Endothelial cell of umbilical vein (primary cell): ENCODE data around the gene PLXDC1. TPM values are rescaled to one million over a fixed set of nuclear protein-coding genes. Genes with fewer than 3 reads are reported as not detected.

Experiments
- BruUV-seq: library from RNA; stranded (reverse); fragments of 400-500 nt; replicated peaks from 2 replicates; lab custom pipeline; 2021; lab: Mats Ljungman, UMichigan
- CTCF ChIA-PET: fragments of 300-600, 350-600 bp; sonication (Branson Sonifier 250); formaldehyde crosslinking; loops from one replicate; lab custom pipeline; 2021; ENCODE audit warnings: antibody characterized with exemption, inconsistent platforms; lab: Charles Lee
- POLR2A ChIA-PET: fragments of 300-600, 350-600 bp; sonication (Branson Sonifier 250); formaldehyde crosslinking; loops from one replicate; lab custom pipeline; 2021; ENCODE audit warnings: antibody characterized with exemption, inconsistent platforms; lab: Charles Lee
- DNase-seq: peaks from one replicate; pipeline ENCODE4 v3.0.0-alpha.2; 2011; ENCODE audit warnings: low read depth, low spot score
- FAIRE-seq: peaks from 2 replicates; lab custom pipeline; 2011; peaks lifted over from hg19 to GRCh38; lab: Jason Lieb, UNC
- H2AFZ ChIP-seq: 2 replicates; pipeline ENCODE4 v1.6.0; 2012; ENCODE audit warnings: low read depth, low read length, control low read depth, inconsistent platforms
- H3K27ac ChIP-seq: 2 replicates; pipeline ENCODE4 v1.5.1; 2011; ENCODE audit warnings: low read depth, mild to moderate bottlenecking, control low read depth, low read length, moderate library complexity; ENCODE audit not compliant: insufficient read depth
- H3K27me3 ChIP-seq, 2 experiments: 2 replicates each; pipeline versions ENCODE4 v1.6.0 to v1.6.1; 2011; ENCODE audit warnings: low read length in 2 of 2, mixed read lengths in 1 of 2; ENCODE audit not compliant: control insufficient read depth in 2 of 2, insufficient read depth in 2 of 2
- H3K36me3 ChIP-seq, 2 experiments: 2 replicates in 1 of 2; 3 replicates in 1 of 2; pipeline ENCODE4 v1.5.1; 2011; ENCODE audit warnings: low read length in 2 of 2, mild to moderate bottlenecking in 1 of 2, moderate library complexity in 1 of 2; ENCODE audit not compliant: control insufficient read depth in 2 of 2, insufficient read depth in 2 of 2; ENCODE audit errors: extremely low read depth in 1 of 2
- H3K4me1 ChIP-seq: 3 replicates; pipeline ENCODE4 v1.5.1; 2011; ENCODE audit warnings: mild to moderate bottlenecking, low read length; ENCODE audit not compliant: control insufficient read depth, insufficient read depth; ENCODE audit errors: extremely low read depth
- H3K4me2 ChIP-seq: 2 replicates; pipeline ENCODE4 v1.6.1; 2011; ENCODE audit warnings: low read length, control low read depth, mixed read lengths; ENCODE audit not compliant: insufficient read depth
- H3K4me3 ChIP-seq, 3 experiments: fragments of 200-600 bp in 1 of 3; sonication (generic), shearing (Covaris generic) in 1 of 3; replicated peaks in 1 of 3; 2 replicates each; pipeline ENCODE4 v1.5.1; 2011 to 2016; ENCODE audit warnings: control low read depth in 3 of 3, low read length in 3 of 3, mild to moderate bottlenecking in 2 of 3, inconsistent platforms in 1 of 3, low read depth in 1 of 3, moderate library complexity in 1 of 3; ENCODE audit not compliant: insufficient read depth in 1 of 3
- H3K79me2 ChIP-seq: 2 replicates; pipeline ENCODE4 v1.6.0; 2012; ENCODE audit warnings: low read length, inconsistent platforms; ENCODE audit not compliant: control insufficient read depth, insufficient read depth
- H3K9ac ChIP-seq: replicated peaks from 2 replicates; pipeline ENCODE3; 2011; ENCODE audit warnings: low read length, control low read depth; ENCODE audit not compliant: insufficient read depth; ENCODE audit errors: extremely low read depth
- H3K9me1 ChIP-seq: replicated peaks from 3 replicates; pipeline ENCODE4 v1.6.0; 2011; ENCODE audit warnings: mild to moderate bottlenecking, low read length; ENCODE audit not compliant: control insufficient read depth, insufficient read depth; ENCODE audit errors: extremely low read depth
- H3K9me3 ChIP-seq: replicated peaks from 2 replicates; pipeline ENCODE4 v1.5.1; 2012; ENCODE audit warnings: low read length, inconsistent platforms; ENCODE audit not compliant: control insufficient read depth, insufficient read depth
- H4K20me1 ChIP-seq: replicated peaks from 2 replicates; pipeline ENCODE3; 2011; ENCODE audit warnings: mild to moderate bottlenecking, low read length; ENCODE audit not compliant: control insufficient read depth, insufficient read depth; ENCODE audit errors: extremely low read depth
- EZH2 ChIP-seq: IDR thresholded peaks from 2 replicates; pipeline ENCODE4 v1.6.1; 2012; ENCODE audit warnings: borderline replicate concordance, low read depth, mild to moderate bottlenecking, moderate library complexity, low read length, inconsistent platforms; ENCODE audit not compliant: severe bottlenecking
- FOS ChIP-seq: IDR thresholded peaks from 2 replicates; pipeline ENCODE4 v1.6.1; 2011; ENCODE audit warnings: mild to moderate bottlenecking, low read length, moderate library complexity, borderline replicate concordance; ENCODE audit not compliant: insufficient read depth
- GATA2 ChIP-seq: IDR thresholded peaks from 2 replicates; pipeline ENCODE4 v1.7.0; 2011; ENCODE audit warnings: low read depth, mild to moderate bottlenecking, moderate library complexity, mixed read lengths, low read length; ENCODE audit not compliant: insufficient read length, insufficient read depth
- JUN ChIP-seq: IDR thresholded peaks from 2 replicates; pipeline ENCODE4 v1.6.1; 2011; ENCODE audit warnings: borderline replicate concordance, low read depth; ENCODE audit not compliant: insufficient read length, insufficient read depth
- MYC ChIP-seq: IDR thresholded peaks from one replicate; pipeline ENCODE4 v1.6.1; 2011; ENCODE audit warnings: mild to moderate bottlenecking, low read depth, low read length
- POLR2A ChIP-seq: IDR thresholded peaks from 2 replicates; pipeline ENCODE4 v1.6.1; 2012; ENCODE audit warnings: low read depth, mild to moderate bottlenecking, control low read depth, low read length
- POLR2AphosphoS5 ChIP-seq: IDR thresholded peaks from 2 replicates; pipeline ENCODE4 v1.6.1; 2012; ENCODE audit warnings: low read depth, mild to moderate bottlenecking, control low read depth, low read length, moderate library complexity; ENCODE audit not compliant: insufficient read depth
- dilution Hi-C: fragments of 300-500 bp; cut with MboI; formaldehyde crosslinking; loops from one replicate; pipeline ENCODE4 v1.15.0; 2019; ENCODE audit warnings: low sequenced_read_pairs; ENCODE audit not compliant: extremely low pct_ligation_motif_present
- intact Hi-C: fragments of 100-400 bp; cut with micrococcal nuclease; formaldehyde crosslinking; loops from one replicate; pipeline ENCODE4 v1.10.0; 2022
- polyA plus RNA-seq, 4 experiments: library from polyadenylated mRNA; depleted of rRNA in 3 of 4; stranded (reverse) in 3 of 4; unstranded in 1 of 4; fragments of >200 nt; gene quantifications; 2 replicates each; pipeline versions ENCODE4 v1.2.1 to v1.2.3, GENCODE V29; 2011 to 2012; ENCODE audit warnings: missing spikeins in 1 of 4
- total RNA-seq: library from RNA; stranded (reverse); gene quantifications from 2 replicates; pipeline ENCODE4 v1.2.3, GENCODE V29; 2021
- TF ChIP-seq, protein P1 (sequence below): IDR thresholded peaks from 2 replicates; pipeline ENCODE4 v1.6.1; 2011; ENCODE audit not compliant: insufficient read depth, insufficient read length
- TF ChIP-seq, protein P2 (sequence below), 2 donors: IDR thresholded peaks; 1 replicate in 1 of 2; 2 replicates in 1 of 2; pipeline ENCODE4 v1.5.1; 2011; ENCODE audit warnings: low read length in 2 of 2, mild to moderate bottlenecking in 2 of 2, moderate library complexity in 2 of 2, control low read depth in 1 of 2, inconsistent platforms in 1 of 2, low read depth in 1 of 2; ENCODE audit not compliant: insufficient read depth in 1 of 2; ENCODE audit errors: extremely low read depth in 1 of 2

The PLXDC1 gene
- total and polyA plus RNA-seq, 2 donors (not counting 3 experiments of a cell fraction or from before 2014, with no cell fraction given): 0.03 TPM; not detected in 1

DNA sequence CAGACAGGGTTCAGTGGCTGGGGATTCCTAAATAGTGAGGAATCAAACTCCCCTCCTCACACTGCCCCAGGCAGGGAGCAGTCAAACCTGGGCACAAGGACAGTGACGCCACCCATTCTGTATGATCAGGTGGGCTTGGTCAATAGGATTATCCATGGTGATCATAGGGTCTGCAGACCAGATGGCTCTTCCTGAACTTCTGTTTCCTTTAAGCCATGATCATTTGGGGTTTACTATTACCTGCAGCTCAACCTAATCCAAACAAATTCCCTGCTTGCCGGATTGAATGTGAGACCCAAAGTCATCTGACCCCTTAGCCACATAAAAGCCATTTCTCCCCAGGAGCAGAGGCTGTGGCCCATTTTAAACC lies 54.3 kb downstream of the PLXDC1 start:
- no peak overlapping the region for H2AFZ ChIP-seq
- H3K4me2 ChIP-seq: no peak overlapping the region
- ChIA-PET POLR2A (no interaction called here), CTCF (interaction anchor here (1.9 kb wide), 1 partner anchor 114 kb away, joined by 6 read pairs; no protein-coding TSS in a partner anchor)
- no peaks in the 10 kb centered on the region for H4K20me1 ChIP-seq
- no peak overlapping the region for H3K9ac ChIP-seq
- dilution Hi-C loops: no loop called here
- no peaks in the 10 kb centered on the region for H3K79me2 ChIP-seq
- no peak for FAIRE-seq
- H3K27ac ChIP-seq: no peak overlapping the region
- no peak for DNase-seq
- no peaks in the 10 kb centered on the region for H3K36me3 ChIP-seq
- no TSS peak for BruUV-seq
- H3K4me1 ChIP-seq: no peaks in the 10 kb centered on the region
- H3K4me3 ChIP-seq: no peak overlapping the region
- intact Hi-C loops: no loop called here
- H3K9me3 ChIP-seq: no peaks in the 10 kb centered on the region
- no peaks in the 10 kb centered on the region for H3K9me1 ChIP-seq
- TF ChIP-seq, protein P1, sequence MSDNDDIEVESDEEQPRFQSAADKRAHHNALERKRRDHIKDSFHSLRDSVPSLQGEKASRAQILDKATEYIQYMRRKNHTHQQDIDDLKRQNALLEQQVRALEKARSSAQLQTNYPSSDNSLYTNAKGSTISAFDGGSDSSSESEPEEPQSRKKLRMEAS: no peak
- TF ChIP-seq MYC: no peak
- no peak for TF ChIP-seq EZH2
- TF ChIP-seq FOS: no peak
- TF ChIP-seq, protein P2, sequence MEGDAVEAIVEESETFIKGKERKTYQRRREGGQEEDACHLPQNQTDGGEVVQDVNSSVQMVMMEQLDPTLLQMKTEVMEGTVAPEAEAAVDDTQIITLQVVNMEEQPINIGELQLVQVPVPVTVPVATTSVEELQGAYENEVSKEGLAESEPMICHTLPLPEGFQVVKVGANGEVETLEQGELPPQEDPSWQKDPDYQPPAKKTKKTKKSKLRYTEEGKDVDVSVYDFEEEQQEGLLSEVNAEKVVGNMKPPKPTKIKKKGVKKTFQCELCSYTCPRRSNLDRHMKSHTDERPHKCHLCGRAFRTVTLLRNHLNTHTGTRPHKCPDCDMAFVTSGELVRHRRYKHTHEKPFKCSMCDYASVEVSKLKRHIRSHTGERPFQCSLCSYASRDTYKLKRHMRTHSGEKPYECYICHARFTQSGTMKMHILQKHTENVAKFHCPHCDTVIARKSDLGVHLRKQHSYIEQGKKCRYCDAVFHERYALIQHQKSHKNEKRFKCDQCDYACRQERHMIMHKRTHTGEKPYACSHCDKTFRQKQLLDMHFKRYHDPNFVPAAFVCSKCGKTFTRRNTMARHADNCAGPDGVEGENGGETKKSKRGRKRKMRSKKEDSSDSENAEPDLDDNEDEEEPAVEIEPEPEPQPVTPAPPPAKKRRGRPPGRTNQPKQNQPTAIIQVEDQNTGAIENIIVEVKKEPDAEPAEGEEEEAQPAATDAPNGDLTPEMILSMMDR (IDR thresholded peaks at IDR 0.05; ENCODE audit: extremely low read depth in 1 of 2, insufficient read depth in 1 of 2, low read depth in 1 of 2, low read length in 2 of 2): no peak
- no peak for TF ChIP-seq JUN
- TF ChIP-seq POLR2A: no peak
- no peak for TF ChIP-seq GATA2
- no peak for TF ChIP-seq POLR2AphosphoS5
- peaks cover 3 to 5% of the 10 kb centered on the region in 2 experiments for H3K27me3 ChIP-seq
